Measurements from ENCODE around the gene OR1J2.

Gene OR1J2

DNA sequence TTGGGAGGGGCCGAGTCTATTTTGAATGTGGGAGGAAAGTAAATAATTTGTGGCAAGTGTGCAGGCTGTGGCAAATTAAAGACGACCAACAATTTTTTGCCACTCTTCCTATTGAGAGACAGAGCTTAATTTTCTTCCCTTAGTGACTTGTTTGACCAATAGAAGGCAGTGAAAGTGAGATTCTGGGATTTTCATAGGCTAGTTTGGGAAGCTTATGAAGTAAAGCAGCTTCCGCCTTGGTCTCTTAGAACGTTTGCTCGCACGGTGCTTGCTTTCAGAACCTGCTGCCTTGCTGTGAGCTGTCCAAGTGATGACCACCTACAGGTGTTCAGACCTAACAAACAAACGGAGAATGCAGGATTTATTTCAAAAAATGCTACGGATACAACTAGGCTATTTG is 35.6 kb downstream of the OR1J2 start:
- no peak for DNase-seq

DNA sequence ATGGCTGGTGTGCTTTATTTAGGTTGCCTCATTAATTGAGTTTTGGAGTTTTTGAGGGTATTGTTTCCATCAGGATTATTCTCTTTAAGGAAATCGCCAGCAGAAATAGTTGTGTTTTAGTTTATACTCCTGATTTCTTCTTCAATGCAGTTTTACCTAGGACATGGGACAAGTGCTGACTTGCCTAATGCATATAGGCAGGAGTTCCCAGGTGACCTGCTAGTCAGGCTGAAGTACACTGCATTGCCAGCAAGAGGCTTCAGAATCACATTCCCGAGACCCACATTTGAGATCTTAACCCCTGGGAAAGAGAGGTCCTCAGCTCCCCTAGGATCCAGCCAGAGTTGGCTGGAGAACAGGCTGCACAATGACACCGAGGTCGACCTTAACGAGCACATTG is 40.8 kb downstream of the OR1J2 start:
- no peak for DNase-seq

DNA sequence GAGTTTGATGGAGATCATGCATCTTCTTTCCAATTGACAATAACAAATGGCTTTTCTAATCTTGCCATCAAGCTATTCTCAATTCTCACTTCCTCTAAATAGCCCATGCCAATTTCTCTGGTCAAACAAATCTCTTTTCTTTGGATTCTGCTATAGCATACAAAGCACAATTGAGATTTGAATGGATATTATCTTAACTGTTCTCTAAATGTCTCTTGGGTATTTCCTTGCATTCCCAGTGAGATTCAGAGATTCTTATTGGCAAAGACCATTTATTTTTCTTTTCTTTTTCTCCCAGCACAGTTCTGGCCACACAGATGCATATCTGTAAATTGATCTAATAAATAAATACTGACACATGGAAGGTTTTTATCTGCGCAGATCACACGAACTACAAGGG is 42.2 kb downstream of the OR1J2 start, which contains the start of gene OR1N2:
OR1N2 (plus strand) TSS at position 301 of the 400 bp plus-strand sequence. CDS start 100 bp downstream, outside the sequence.
- no peak for DNase-seq
